Jurkat, Clone E6-1 (cell line): ENCODE measurements around the gene TCF7.
"Not testable (repeated sequence)": the region's sequence is repeated elsewhere in the genome, so short reads cannot be mapped to it uniquely, and the experiment has no call there.

ENCODE experiments used
- DNase-seq: peaks from one replicate; pipeline ENCODE4 v3.0.0-alpha.2; 2011; ENCODE audit warnings: low read depth, low spot score
- H3K4me3 ChIP-seq: 2 replicates; pipeline ENCODE4 v1.5.1; 2011; ENCODE audit warnings: mild to moderate bottlenecking, low read length, control low read depth, moderate library complexity

TCF7 gene

DNA sequence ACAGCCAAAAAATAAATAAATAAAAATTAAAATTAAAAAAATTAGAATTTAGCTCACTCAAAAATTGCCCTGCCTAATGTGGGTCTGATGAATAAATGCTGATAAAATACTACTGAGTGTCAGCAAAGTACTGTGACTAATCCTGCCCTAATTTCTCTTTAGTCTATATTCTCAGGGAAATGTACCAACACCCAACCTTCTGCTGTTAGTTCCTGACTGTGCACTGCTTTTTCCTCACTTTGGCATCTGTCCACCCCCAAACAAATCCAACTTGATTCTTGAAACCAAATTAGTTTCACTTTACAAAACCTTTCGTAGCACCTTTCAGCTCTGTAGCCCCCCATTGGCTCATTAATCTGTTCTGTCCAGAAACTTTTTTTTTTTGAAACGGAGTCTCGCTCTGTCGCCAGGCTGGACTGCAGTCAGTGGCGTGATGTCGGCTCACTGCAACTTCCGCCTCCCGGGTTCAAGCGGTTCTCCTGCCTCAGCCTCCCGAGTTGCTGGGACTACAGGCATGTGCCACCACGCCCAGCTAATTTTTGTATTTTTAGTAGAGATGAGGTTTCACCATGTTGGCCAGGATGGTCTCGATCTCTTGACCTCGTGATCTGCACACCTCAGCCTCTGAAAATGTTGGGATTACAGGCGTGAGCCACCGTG lies 37.8 kb downstream of the TCF7 start:
- DNase-seq, H3K4me3 ChIP-seq: not testable (repeated sequence)

DNA sequence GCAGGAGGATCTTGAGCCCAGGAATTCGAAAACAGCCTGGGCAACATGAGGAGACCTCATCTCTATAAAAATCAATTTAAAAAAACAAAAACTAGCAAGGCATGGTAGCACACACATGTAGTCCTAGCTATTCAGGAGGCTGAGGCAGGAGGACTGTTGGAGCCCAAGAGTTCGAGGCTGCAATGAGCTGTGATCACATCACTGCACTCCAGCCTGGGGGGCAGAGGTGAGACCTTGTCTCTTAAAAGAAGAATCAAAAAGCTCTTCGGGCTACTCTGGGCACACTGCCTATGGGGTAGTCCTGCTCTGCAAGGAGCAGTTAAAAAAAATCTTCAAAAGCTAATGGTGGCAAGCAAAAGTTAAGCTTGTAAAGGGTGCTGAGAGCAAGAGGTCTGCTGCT lies 38.8 kb downstream of the TCF7 start:
- H3K4me3 ChIP-seq, result no peak overlapping the region
- DNase-seq, result no peak

DNA sequence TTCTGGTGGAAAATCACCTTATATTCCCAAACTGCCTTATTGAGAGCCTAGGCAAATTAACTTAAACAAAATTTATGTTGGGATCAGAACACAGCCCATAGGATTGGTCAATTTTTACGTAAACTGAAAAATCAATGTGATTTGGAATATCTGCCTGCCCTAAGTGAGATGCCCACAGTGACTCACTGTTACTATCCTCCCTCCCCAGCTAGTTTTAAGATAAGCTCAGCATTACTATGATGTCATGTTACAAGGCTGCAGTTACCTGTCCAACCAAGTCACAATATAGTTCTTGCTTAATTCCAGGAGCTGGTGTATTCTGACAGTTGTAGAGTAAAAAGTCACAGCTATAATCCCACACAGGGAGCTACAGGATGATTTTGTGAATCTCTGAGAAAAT lies 39.2 kb downstream of the TCF7 start:
- no peak overlapping the region for H3K4me3 ChIP-seq
- no peak for DNase-seq

DNA sequence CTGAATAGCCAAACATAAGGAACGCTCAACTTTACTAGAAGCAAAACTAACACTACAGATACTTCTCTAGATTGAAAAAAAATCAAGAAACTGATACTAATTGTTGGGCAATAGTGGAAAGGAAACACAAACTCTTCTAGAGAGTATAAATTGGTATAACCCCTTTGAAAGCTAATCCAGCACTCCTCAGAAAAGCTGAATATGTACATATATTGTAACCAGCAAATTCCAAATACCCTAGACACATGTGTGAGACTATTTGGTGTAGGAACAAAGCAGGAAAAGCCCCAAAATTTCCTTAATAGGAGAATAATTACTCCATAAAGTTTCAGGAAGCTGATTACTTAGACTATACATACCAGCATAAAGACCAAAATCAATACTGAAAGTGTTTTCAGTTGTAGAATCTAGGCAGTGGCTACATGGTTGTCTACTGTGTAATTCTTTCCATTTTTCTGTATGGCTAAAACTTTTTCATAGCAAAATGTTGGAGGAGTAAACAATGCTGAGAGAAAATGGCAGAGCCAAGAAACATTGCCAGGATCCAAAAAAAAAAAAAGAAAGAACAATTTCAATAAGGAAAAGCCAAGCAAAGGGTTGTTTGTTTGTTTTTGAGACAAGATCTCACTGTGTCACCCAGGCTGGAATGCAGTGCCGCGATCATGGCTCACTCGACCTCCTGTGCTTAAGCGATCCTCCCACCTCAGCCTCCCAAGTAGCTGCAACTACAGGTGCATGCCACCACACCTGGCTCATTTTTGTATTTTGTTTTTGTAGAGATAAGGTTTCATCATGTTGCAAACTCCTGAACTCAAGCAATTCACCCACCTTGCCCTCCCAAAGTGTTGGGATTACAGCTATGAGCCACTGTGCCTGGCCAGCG lies 47.3 kb downstream of the TCF7 start:
- no peak overlapping the region for H3K4me3 ChIP-seq
- no peak for DNase-seq

DNA sequence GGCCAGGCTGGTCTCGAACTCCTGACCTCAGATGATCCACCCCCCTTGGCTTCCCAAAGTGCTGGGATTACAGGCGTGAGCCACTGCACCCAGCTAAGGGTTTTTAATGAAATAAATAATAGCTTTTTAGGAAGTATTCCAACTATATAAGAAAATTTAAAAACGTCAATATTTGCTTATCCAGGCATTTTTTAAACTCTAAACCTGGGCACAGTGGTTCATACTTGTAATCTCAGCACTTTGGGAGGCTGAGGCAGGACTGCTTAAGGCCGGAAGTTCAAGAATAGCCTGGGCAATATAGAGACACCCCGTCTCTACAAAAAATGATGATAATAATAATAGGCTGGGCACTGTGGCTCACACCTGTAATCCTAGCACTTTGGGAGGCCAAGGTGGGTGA lies 48.1 kb downstream of the TCF7 start:
- DNase-seq, result no peak
- no peak overlapping the region for H3K4me3 ChIP-seq

DNA sequence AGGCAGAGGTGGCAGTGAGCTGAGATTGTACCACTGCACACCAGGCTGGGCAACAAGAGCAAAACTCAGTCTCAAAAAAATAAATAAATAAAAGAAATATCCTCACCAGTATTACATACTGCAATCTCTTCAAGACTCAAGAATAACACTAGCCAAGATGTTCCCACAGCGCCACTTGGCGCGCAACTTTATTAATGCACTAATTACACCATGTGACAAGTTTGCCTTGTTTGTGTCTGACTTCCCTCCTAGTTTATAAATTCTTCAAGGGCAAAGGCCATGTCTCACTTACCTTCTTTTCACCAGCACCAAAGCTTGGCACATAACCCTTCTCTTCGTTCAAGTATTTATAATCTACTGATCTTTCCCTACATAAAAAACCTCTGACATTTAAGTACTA lies 57.5 kb downstream of the TCF7 start:
- DNase-seq, result no peak
- no peak overlapping the region for H3K4me3 ChIP-seq

DNA sequence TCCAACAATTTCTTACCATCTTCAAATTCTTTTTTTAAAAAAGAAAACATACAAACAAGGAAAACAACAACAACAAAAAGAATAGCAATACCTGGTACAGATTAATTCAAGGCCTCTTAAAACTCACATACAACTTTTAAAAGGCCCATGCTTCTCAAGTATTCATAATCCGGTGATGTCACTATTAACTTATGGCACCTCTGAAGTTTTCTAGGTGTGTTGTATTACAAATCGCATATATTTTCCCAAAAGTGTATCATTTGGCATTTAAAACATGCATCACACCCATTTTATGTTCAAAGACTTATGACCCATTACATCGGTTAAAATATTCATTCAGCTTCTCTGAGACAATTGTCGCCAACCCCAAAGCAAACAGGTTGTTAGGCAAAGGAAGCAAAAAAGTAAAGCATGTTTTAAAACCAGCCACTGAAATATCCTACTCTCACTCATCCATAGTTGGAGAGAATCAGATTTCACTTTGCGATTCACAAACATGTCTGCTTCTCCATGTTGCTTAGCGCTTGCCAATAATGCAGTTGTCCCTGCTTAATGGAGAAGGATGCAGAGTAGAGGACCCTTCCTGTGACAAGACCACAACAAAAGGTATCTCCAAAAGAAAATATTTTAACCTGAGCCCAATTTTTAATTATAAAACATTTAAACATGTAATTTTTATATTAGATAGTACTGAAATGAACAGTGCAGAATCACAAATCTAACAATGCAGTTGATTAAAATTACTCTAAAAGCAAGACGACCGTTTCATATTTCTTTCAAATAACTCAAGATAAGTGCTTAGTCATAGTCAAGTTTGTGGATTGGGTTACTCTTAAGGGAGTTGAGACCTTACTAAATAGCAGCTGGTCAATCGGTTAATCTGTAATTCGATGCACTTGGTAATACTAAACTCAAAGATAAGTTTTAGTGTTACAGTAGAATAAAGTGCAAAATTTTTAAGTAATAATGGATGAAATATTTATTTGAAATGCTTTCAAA lies 60.7 kb downstream of the TCF7 start:
- DNase-seq, result no peak
- H3K4me3 ChIP-seq, result peak overlapping the region; percentile 88

DNA sequence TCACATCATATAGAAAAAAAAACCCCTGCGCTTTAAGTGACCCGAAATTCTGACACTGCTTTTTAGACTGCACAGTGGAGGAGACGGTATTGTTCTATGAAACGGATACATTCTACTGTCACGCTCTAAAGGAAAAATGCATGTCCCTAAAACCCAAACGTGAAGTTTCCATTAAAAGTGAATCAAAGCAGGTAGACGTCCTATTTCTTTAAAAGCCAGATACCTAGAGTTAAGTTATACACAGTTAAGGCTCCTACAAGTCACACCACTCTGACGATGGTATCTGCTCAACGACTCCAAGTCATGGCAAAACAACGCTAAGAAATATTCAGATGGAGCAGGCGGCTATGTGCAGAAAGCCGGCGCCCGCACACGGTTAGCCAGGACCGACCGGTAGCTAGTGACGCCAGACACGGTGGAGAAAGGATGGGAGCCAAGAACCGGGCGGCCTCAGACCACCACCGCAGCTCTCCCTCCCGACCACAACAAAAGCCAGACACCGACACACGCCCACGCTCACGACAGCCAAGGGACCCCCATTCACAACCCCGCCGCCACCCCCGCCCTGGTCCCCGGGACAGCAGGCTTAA lies 61.5 kb downstream of the TCF7 start:
- peak overlapping the region; percentile 88 for H3K4me3 ChIP-seq
- no peak for DNase-seq

DNA sequence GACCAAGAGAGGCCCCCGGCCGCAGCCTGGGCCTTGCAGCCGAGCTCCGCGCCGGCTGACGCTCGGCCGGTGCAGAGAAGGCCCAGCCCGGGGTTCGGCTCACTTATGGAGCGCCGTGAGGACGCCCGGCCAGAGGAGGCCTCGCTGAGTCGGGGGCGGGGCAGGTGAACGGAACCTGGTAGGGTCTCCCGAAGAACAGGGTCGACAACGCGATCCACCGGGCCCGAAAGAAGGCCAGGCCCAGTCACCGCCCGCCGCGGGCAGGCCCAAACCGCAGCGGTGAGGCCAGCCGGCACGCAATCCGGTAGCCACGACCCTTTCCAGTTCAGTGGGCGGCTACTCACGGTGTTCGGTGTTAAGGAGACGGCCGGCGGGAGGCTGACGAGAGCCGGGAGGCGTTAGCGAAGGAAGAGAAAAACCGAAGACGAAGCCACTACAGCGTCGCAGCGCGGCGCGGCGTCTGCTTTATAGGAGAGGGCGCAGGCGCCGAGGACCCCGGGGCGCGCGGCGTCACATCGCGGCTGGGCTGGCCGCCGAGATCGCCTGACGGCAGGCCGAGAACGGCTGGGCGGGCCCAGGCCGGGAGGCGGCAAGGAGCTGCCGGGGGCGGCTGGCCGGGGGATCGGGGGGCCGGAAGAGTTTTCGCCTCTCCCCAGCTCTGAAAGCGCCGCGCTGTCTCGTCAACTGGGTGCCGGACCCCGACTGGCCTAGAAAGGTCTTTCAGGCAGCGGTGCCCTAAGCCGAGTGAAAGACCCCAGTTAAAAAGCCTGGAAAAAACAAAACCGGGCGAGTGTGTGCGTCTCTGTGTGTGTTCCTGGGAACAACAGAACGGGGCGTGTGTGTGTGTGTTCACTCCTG lies 62.3 kb downstream of the TCF7 start, which contains the start of gene SKP1:
TSS of gene SKP1 (minus strand) at position 440 of the 858 bp plus-strand sequence. CDS start 2,928 bp downstream, outside the sequence.
- DNase-seq, result peak; percentile 72
- peak within 1 kb of the TSS; percentile 88 for H3K4me3 ChIP-seq

DNA sequence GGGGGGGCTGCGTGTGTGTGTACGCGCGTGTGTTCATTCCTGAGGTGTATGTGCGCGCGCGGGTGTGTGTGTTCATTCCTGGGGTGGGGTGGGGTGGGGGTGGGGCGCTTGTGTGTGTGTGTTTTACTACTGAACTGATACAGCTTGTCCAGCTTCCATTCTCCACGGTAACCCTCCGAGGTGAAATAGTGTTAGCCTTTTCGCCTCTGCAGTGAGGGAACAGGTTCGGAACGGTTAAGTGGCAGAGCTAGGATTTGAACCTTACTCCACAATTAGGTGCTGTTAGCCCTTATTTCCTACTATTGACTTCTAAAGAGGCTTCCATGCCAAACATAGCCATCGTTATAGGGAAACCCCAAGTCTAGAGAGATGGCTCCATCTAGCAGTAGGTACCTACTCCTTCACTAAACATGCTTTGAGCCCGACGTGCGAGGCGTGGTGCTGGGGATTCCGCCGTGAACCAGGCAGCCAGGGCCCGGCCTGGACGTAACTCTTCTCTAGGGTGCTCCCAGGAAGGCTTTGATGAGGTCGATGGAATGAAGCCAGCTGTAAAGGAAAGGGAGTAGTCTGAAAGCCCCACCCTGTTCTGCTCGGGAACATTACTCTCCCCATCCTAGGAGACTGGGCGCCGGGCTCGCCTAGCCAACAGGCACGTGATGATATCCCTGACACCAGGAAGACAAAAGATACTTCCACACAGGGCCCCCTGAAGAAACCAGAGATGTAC lies 63.1 kb downstream of the TCF7 start:
- no peak for DNase-seq
- H3K4me3 ChIP-seq, result peak overlapping the region; percentile 88

DNA sequence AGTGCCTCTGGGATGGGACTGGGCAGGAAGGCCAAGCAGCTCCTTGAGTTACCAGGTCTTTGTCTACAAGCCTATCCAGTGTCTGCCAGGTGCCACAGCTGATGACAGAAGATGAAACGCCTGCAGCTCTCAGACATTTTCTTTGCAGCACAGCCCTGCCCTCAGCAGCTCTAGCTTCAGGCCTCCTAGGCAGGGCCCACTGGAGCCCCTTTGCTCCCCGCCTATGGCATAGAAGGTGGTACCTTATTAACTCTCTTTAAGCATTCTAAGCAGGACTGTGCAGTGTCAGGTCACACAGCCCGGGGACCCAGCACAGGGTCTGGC lies 63.6 kb downstream of the TCF7 start:
- no peak for DNase-seq
- H3K4me3 ChIP-seq, result no peak overlapping the region

DNA sequence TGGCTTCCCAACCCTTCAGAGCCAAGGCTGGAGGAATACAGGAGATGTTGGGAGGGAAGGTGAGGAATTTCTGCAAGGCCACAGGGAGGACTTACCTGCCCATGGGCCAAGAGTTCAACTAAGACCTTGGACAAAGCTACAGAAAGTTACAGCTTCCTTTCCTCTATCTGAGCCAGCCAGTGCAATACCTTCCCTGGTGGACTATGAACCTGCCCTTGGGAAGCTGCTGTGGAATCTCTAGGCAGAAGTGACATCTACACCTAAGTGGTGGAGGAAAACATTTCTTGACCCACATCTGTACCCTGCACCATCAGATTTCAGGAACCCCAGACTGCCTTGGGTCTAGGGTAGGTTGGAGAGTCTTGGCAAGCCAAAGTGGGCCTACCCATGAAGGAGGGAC lies 69.0 kb downstream of the TCF7 start:
- no peak overlapping the region for H3K4me3 ChIP-seq
- no peak for DNase-seq

DNA sequence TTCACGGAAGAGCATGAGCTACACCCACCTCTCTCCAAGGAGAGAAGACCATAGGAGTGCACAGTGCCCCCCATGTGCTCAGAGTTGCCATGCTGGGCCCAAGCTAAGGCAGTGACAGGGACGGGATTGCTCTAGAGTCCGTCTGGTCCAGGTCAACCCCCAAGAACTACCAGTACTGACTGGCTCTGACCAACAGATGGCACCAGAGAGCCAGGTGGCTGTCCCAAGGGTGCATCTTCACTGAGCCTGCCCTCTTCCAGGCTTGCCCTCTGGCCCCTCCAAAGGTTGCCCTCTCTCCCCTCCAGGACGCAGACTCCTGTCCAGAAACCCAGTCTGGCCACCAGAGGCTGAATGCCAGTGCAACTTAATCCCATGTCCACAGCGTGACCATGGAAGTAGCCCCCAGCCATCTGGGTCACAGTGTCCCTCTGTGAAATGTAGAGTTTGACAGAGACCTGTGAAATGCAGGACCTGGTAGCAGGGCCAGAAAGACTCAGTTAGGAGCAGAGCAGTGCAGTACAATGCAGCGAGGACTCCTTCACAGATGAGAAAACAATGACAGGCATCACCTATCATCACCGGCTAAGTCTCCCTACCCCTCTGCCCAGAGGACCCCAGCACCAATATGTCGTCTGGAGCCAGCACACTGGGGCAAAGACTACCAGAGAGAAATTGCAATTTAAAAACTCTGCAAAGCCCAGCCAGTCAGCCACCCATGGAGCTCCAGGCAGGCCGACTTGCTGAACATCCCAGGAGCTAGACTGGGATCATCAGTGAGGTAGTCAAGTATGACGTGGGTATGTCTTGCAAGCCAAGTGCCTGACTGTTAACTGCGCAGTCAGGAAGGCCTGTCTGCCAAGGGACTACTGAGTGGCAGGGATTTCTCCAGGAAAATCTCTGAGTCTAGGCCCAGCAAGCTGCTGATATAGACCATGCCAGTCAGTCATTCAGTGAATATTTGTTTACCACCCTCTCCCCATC lies 70.0 kb downstream of the TCF7 start:
- DNase-seq, result peak; percentile 53
- H3K4me3 ChIP-seq, result no peak overlapping the region

DNA sequence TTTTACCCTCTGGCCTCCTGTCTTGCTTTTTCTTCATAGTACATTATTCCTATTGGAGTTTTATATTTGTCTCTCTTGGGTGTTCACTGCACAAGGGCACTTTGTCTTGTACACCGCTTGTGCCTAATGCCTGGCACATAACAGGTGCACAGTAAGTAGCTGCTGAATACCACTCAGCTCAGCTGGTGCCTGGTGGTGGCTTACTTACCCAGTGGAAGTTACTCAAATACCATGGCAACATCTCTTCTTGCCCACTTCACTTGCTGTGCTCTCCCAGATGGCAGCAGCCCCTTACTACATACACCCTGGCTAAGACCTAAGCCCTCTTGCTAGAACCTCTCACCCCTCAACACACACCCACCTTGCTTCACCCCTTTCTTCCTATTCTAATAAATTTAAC lies 73.6 kb downstream of the TCF7 start:
- peak; percentile 33 for DNase-seq
- H3K4me3 ChIP-seq, result no peak overlapping the region

DNA sequence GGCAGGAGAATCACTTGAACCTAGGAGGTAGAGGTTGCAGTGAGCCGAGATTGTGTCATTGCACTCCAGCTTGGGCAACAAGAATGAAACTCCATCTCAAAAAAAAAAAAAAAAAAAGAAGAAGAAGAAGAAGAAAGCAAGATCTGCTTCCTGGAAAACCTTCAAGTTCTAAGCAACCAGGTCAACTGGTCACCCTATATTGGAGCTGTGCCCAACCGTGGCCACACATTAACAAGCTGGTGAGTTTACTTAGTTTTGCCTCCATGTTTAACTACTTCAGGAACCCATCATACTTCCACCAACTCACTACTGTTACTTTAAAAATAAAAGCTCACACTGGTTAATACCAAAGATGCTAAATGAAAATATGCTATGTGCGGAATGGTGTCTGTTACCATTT lies 74.5 kb downstream of the TCF7 start:
- no peak overlapping the region for H3K4me3 ChIP-seq
- DNase-seq, result no peak

DNA sequence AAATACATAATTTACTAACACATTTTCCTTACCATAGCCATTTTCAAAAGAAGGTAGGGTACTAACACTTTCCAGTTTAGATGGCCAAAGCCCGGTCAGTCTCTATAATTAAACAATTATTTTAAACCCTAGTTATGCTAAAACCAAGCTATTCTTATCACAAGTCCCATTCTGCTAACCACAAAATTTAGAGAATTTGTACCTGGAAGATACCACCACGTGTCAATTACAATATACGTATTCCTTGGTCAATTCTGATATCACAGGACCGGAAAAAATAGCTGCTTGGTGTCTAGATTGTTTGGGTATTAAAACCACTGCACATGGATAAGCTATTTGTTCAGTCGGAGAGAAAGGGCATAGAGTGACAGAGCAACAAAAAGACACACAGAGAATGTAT lies 81.2 kb downstream of the TCF7 start:
- H3K4me3 ChIP-seq, result no peak overlapping the region
- DNase-seq, result no peak
